Loucy (cell line): Measurements from ENCODE around the gene KIF1B.

Experiments
- H2AFZ ChIP-seq: fragments of 200-600 bp; sonication (generic); 2 replicates; pipeline ENCODE4 v1.6.0; 2016; ENCODE audit warnings: antibody characterized with exemption, mild to moderate bottlenecking, low read length, moderate library complexity
- H3F3A ChIP-seq: fragments of 200-600 bp; 2 replicates; pipeline ENCODE4 v1.6.0; 2016; ENCODE audit warnings: antibody characterized with exemption, low read depth, mild to moderate bottlenecking
- H3K27me3 ChIP-seq: fragments of 200-600 bp; sonication (generic); 2 replicates; pipeline ENCODE4 v1.6.1; 2014; ENCODE audit warnings: low read length, mild to moderate bottlenecking; ENCODE audit not compliant: insufficient read depth, poor library complexity, severe bottlenecking
- H3K36me3 ChIP-seq: fragments of 200-600 bp; sonication (generic); 2 replicates; pipeline ENCODE4 v1.6.1; 2016; ENCODE audit warnings: low read length; ENCODE audit not compliant: insufficient read depth
- H3K4me1 ChIP-seq: fragments of 200-600 bp; sonication (generic); 2 replicates; pipeline ENCODE4 v1.5.1; 2014; ENCODE audit warnings: low read length, mild to moderate bottlenecking; ENCODE audit not compliant: insufficient read depth, poor library complexity, severe bottlenecking
- H3K4me2 ChIP-seq: fragments of 200-600 bp; sonication (generic); 2 replicates; pipeline ENCODE4 v1.6.0; 2014; ENCODE audit warnings: antibody characterized with exemption, low read length, low read depth, mild to moderate bottlenecking; ENCODE audit not compliant: poor library complexity, severe bottlenecking
- H3K4me3 ChIP-seq: fragments of 200-600 bp; sonication (generic); 2 replicates; pipeline ENCODE4 v1.5.1; 2014; ENCODE audit warnings: low read length, mild to moderate bottlenecking, mixed read lengths; ENCODE audit not compliant: poor library complexity, severe bottlenecking
- H3K79me2 ChIP-seq: fragments of 200-600 bp; sonication (generic); 2 replicates; pipeline ENCODE4 v1.6.1; 2014; ENCODE audit warnings: low read length; ENCODE audit not compliant: insufficient read depth
- H3K9ac ChIP-seq: fragments of 200-600 bp; sonication (generic); 2 replicates; pipeline ENCODE4 v1.6.0; 2014; ENCODE audit warnings: mild to moderate bottlenecking, low read depth, low read length, moderate library complexity; ENCODE audit not compliant: poor library complexity, severe bottlenecking
- H3K9me2 ChIP-seq: fragments of 200-600 bp; sonication (generic); replicated peaks from 2 replicates; pipeline ENCODE4 v1.6.1; 2016; ENCODE audit warnings: low read depth, low read length, mixed read lengths
- H3K9me3 ChIP-seq: fragments of 200-600 bp; sonication (generic); 2 replicates; pipeline ENCODE4 v1.6.1; 2014; ENCODE audit warnings: mild to moderate bottlenecking, antibody characterized with exemption, low read length, low read depth; ENCODE audit not compliant: insufficient read depth
- H4K20me1 ChIP-seq: fragments of 200-600 bp; sonication (generic); 2 replicates; pipeline ENCODE4 v1.6.0; 2014; ENCODE audit warnings: antibody characterized with exemption, low read length, mild to moderate bottlenecking; ENCODE audit not compliant: insufficient read depth, poor library complexity, severe bottlenecking
- EZH2phosphoT487 ChIP-seq: fragments of 200-600 bp; IDR thresholded peaks from 2 replicates; pipeline ENCODE4 v1.6.1; 2018; ENCODE audit warnings: antibody characterized with exemption, mild to moderate bottlenecking, moderate library complexity, borderline replicate concordance
- TF ChIP-seq, protein P1 (sequence below): fragments of 200-600 bp; sonication (generic); conservative IDR thresholded peaks from 2 replicates; pipeline ENCODE4 v1.5.1; 2014; ENCODE audit warnings: mild to moderate bottlenecking, antibody characterized with exemption, low read length

KIF1B gene

DNA sequence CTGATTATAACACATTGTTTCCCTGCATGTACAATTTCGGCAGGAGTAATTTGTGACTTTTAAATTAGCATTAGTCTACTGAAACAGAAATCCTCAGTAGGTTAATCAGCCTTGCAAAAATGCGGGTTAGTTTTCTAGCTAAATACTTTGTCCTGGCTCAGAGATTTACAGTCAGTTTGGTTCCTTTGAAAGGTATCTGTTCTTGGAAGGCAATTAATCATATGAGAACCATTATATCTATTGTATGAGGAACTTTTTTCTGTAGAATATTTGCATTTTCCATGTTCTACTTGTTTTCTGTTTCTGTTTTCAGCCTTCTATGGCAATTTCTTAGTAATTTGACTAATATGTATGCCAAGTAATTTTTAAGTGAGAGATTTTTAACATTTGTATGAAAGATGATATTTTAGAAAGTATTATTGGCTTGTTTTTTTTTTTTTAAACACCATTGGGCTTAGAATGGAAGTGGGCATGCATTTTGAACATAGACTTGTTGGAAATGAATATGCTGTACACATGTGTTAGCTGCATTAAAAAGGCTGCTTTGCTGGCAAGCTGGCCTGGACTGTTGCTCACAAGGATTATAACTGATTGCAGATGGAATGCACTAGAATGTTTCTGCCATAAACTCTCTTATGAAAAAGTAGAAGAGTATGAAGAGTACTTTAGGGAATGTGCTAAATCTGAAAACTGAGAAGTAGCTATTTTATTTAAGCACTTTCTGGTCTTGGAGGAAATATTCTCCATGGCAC is 26.2 kb downstream of the KIF1B start:
- peaks cover 3% of the 10 kb centered on the region; the same call in 1 of the 2 replicates for H3F3A ChIP-seq
- no peak overlapping the region for H3K4me2 ChIP-seq
- no peak overlapping the region for H3K9ac ChIP-seq
- H3K9me3 ChIP-seq = no peaks in the 10 kb centered on the region
- H3K4me1 ChIP-seq = no peaks in the 10 kb centered on the region
- TF ChIP-seq, protein P1, sequence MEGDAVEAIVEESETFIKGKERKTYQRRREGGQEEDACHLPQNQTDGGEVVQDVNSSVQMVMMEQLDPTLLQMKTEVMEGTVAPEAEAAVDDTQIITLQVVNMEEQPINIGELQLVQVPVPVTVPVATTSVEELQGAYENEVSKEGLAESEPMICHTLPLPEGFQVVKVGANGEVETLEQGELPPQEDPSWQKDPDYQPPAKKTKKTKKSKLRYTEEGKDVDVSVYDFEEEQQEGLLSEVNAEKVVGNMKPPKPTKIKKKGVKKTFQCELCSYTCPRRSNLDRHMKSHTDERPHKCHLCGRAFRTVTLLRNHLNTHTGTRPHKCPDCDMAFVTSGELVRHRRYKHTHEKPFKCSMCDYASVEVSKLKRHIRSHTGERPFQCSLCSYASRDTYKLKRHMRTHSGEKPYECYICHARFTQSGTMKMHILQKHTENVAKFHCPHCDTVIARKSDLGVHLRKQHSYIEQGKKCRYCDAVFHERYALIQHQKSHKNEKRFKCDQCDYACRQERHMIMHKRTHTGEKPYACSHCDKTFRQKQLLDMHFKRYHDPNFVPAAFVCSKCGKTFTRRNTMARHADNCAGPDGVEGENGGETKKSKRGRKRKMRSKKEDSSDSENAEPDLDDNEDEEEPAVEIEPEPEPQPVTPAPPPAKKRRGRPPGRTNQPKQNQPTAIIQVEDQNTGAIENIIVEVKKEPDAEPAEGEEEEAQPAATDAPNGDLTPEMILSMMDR = no peak
- TF ChIP-seq EZH2phosphoT487 = no peak
- H3K9me2 ChIP-seq = no peaks in the 10 kb centered on the region
- no peaks in the 10 kb centered on the region for H4K20me1 ChIP-seq
- 0 out of 2 replicates have a peak, but pooled peaks cover 4% of the 10 kb centered on the region for H3K36me3 ChIP-seq
- no peak overlapping the region for H2AFZ ChIP-seq
- H3K4me3 ChIP-seq = no peak overlapping the region
- no peaks in the 10 kb centered on the region for H3K27me3 ChIP-seq
- peaks cover 4% of the 10 kb centered on the region; the same call in 1 of the 2 replicates for H3K79me2 ChIP-seq

DNA sequence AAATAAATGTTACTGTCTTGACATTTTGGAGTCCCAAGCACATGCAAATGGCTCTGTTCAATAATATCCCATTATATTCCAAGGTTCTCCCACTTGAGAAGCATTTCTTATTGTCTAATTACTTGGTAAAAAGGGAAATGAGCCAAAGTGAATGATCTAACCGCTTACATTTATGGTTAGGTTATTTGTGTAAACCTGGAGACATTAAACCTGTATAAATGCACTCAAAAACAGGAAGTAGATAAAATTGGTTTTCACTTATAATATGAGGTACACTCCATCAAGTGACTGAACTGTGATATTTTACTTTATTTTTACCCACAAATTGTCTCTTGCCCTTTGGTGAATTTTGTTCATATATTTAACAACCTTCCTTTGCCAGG is 26.8 kb downstream of the KIF1B start:
- Histone ChIP-seq H3K9ac (no peak overlapping the region), H3K27me3 (no peaks in the 10 kb centered on the region), H3F3A (no peaks in the 10 kb centered on the region), H2AFZ (no peak overlapping the region), H3K79me2 (peaks cover 9% of the 10 kb centered on the region; the same call in 1 of the 2 replicates), H3K36me3 (0 out of 2 replicates have a peak, but pooled peaks cover 4% of the 10 kb centered on the region), H4K20me1 (no peaks in the 10 kb centered on the region), H3K4me1 (no peaks in the 10 kb centered on the region), H3K9me3 (no peaks in the 10 kb centered on the region), H3K4me2 (no peak overlapping the region), H3K4me3 (no peak overlapping the region), H3K9me2 (no peaks in the 10 kb centered on the region)
- TF ChIP-seq, protein P1 = no peak
- no peak for TF ChIP-seq EZH2phosphoT487

DNA sequence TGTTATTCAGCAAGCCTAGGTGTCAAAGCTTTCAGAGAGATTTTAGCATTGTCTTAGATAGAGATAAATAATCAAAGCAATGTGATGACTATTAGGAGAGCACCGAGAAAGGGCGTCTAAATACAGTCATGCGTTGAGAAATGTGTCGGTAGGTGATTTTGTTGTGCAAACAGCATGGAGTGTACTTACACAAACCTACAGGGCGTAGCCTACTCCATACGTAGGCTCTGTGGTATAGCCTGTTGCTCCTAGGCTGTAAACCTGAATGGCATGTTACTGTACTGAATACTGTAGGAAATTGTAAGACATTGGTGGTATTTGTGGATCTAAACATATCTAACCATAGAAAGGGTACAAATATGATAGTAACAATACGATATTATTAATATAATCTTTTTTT is 31.8 kb downstream of the KIF1B start:
- Histone ChIP-seq H3K36me3 (no peaks in the 10 kb centered on the region; the same call in 1 of the 2 replicates), H3K27me3 (no peaks in the 10 kb centered on the region), H3K4me3 (no peak overlapping the region), H3K9me2 (no peaks in the 10 kb centered on the region), H3K9ac (no peak overlapping the region), H2AFZ (no peak overlapping the region), H3K9me3 (no peaks in the 10 kb centered on the region), H3F3A (no peaks in the 10 kb centered on the region), H3K4me2 (no peak overlapping the region), H4K20me1 (no peaks in the 10 kb centered on the region), H3K79me2 (peaks cover 19% of the 10 kb centered on the region), H3K4me1 (no peaks in the 10 kb centered on the region)
- TF ChIP-seq, protein P1 = no peak
- no peak for TF ChIP-seq EZH2phosphoT487
